IPS-20b (cell line): ENCODE data around the gene TKT.
"Not testable (repeated sequence)": the region's sequence is repeated elsewhere in the genome, so short reads cannot be mapped to it uniquely, and the experiment has no call there.

ENCODE experiments used
- H3K27ac ChIP-seq: one replicate; pipeline ENCODE4 v1.5.1; 2013; ENCODE audit warnings: low read length
- H3K27me3 ChIP-seq: 2 replicates; pipeline ENCODE4 v1.6.1; 2013; ENCODE audit warnings: mild to moderate bottlenecking, low read length, inconsistent platforms; ENCODE audit not compliant: insufficient read depth
- H3K36me3 ChIP-seq: 2 replicates; pipeline ENCODE4 v1.6.1; 2013; ENCODE audit warnings: low read depth, mild to moderate bottlenecking, inconsistent platforms, low read length, moderate library complexity; ENCODE audit not compliant: insufficient read depth
- H3K4me1 ChIP-seq: 2 replicates; pipeline ENCODE4 v1.6.1; 2013; ENCODE audit warnings: mild to moderate bottlenecking, control low read depth, inconsistent platforms, low read length, moderate library complexity; ENCODE audit not compliant: insufficient read depth
- H3K4me3 ChIP-seq: 2 replicates; pipeline ENCODE4 v1.5.1; 2013; ENCODE audit warnings: mild to moderate bottlenecking, low read length, inconsistent platforms
- H3K9ac ChIP-seq: 2 replicates; pipeline ENCODE4 v1.6.1; 2013; ENCODE audit warnings: low read depth, mild to moderate bottlenecking, inconsistent platforms, low read length, moderate library complexity
- H3K9me3 ChIP-seq: 2 replicates; pipeline ENCODE4 v1.6.1; 2013; ENCODE audit warnings: mild to moderate bottlenecking, low read depth, low read length, inconsistent platforms; ENCODE audit not compliant: insufficient read depth

The TKT gene

DNA sequence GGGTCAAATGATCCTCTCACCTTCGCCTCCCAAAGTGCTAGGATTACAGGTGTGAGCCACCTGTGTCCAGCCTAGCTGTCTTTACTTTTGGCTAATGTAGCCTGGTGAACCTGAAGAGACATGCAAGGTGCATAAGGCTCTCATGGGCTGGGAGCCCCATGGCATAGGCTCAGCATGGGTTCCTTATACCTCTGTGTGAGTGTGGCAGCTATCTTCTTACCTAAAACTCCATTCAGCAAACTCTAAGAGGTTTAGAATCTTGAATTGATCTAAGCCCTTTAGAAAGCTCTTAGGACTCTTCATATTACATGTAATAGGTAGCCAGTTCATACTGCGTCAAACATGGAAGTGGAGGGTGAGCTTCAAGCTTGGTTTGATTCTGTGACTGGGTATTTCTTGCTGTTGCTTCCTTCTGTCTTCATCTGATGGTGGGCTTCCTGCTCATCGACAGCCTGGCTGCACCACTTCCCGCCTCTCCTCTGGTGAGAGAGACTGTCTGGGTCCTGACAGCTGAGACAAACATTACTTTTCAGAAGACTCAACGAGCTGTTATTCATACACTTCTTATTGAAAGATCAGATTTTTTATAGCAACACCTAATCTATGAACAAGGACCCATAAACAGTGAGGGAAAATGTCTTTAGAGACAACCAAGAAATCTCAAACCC lies 19.2 kb upstream of the TKT start:
- no peaks in the 10 kb centered on the region for H3K36me3 ChIP-seq
- no peak overlapping the region for H3K27ac ChIP-seq
- H3K27me3 ChIP-seq: no peaks in the 10 kb centered on the region
- no peaks in the 10 kb centered on the region for H3K9me3 ChIP-seq
- H3K4me1 ChIP-seq: peaks cover 6% of the 10 kb centered on the region; the same call in 1 of the 2 replicates
- H3K9ac ChIP-seq: no peak overlapping the region
- no peak overlapping the region for H3K4me3 ChIP-seq

DNA sequence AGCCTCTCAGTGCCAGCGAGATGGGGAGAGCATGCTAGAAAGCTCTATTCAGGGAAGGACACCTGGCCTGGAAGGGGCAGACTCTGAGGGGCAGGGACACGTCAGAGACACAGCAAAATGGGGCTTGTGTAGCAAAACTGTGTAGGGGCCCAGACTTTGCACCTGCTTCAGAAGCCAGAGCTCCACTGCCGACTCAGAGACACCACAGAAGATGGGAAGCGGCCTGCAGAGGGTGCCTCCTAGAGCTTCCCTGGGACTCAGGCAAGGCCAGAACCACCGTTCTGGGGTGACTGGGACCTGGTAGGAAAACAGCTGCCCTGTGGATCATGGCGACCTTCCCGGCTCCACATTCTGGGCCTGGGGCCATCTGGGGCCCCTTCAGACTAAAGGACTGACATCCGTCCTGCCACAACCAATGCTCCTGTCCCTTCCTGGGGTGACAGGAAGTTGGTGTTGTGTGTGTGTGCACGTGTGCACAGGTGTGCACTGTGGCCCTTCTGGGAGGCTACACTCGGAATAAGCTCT lies 17.4 kb upstream of the TKT start:
- H3K4me3 ChIP-seq: no peak overlapping the region
- peaks cover 6% of the 10 kb centered on the region; the same call in 1 of the 2 replicates for H3K4me1 ChIP-seq
- H3K36me3 ChIP-seq: no peaks in the 10 kb centered on the region
- no peak overlapping the region for H3K27ac ChIP-seq
- H3K9me3 ChIP-seq: no peaks in the 10 kb centered on the region
- no peaks in the 10 kb centered on the region for H3K27me3 ChIP-seq
- no peak overlapping the region for H3K9ac ChIP-seq

DNA sequence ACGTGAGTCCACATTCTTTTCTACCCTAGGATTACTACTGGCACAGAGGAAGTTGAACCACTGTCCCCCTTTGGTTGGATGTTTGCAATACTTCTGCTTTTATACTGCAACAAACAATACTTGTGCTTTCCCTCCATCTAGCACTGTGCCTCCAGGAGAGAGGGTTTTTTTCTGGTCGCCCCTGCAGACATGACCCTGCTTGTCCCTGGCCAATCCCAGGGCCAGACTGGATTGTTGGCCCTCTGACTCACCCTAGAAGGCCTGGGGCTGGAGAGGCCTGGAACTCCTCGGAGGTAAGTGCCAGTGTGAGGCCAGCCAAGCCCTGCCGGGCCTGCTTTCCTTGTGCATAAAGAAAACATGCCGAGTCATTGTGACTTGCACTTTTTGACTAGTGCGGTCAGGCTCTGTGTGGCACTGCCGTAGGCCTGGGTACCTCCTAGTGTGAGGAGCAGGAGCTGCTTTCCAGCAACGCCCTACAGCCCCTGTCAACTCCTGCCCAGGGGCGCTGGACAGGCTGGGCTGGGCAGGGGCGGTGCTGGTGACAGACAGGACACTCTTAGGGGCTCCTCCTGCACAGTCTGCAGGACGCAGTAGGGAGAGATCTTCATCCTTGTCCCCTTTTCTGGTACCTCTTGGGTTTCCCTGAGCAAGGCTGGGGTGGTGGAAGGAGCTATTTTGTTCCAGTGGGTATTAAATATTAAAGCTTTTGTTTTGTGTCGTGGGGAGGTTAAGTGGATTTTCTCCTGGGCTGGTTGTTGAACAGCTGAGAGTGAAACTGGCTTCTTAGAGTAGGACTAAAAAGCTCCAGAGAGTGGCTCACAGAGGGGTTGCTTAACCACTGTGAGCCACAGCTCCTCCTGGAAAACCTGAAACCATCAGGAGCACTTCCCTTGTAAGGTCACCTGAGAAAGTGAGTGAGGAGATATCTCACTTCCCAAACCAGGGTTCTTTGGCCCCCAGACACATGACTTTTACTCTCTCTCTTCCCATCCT lies 14.4 kb upstream of the TKT start:
- H3K9ac ChIP-seq: peak overlapping the region; percentile 38
- H3K36me3 ChIP-seq: no peaks in the 10 kb centered on the region
- no peaks in the 10 kb centered on the region for H3K27me3 ChIP-seq
- no peaks in the 10 kb centered on the region for H3K9me3 ChIP-seq
- H3K4me3 ChIP-seq: no peak overlapping the region
- H3K4me1 ChIP-seq: peaks cover 6% of the 10 kb centered on the region; the same call in 1 of the 2 replicates
- peak overlapping the region; percentile 45 for H3K27ac ChIP-seq

DNA sequence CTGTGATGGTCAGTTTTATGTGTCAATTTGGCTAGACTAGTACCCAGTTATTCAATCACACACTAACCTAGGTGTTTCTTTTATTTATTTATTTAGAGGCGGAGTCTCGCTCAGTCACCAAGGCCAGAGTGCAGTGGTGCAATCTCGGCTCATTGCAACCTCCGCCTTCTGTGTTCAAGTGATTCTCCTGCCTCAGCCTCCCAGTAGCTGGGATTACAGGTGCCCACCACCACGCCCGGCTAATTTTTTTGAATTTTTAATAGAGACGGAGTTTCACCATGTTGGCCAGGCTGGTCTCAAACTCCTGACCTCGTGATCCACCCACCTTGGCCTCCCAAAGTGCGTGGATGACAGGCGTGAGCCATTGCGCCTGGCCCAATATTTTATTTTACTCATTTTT lies 13.4 kb upstream of the TKT start:
- H3K9me3 ChIP-seq, H3K36me3 ChIP-seq, H3K4me1 ChIP-seq, H3K27me3 ChIP-seq, H3K4me3 ChIP-seq: not testable (repeated sequence)
- H3K27ac ChIP-seq: peak overlapping the region; percentile 45
- peak overlapping the region; percentile 38; the same call in 1 of the 2 replicates for H3K9ac ChIP-seq

DNA sequence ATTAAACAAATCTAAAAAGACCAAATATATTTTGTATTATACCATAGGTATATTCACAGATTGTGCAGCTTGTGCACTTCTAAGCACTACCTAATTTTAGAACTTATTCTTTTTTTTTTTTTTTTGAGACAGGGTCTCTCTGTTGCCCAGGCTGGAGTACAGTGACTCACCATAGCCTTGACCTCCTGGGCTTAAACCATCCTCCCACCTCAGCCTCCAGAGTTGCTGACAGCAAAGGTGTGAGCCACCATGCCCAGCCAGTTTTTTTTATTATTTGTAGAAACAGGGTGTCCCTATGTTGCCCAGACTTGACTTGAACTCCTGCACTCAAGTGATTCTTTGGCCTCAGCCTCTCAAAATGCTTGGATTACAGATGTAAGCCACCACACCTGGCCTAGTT lies 11.9 kb upstream of the TKT start:
- H3K9me3 ChIP-seq: no peaks in the 10 kb centered on the region
- no peak overlapping the region for H3K4me3 ChIP-seq
- no peaks in the 10 kb centered on the region for H3K36me3 ChIP-seq
- peaks cover 6% of the 10 kb centered on the region; the same call in 1 of the 2 replicates for H3K4me1 ChIP-seq
- H3K9ac ChIP-seq: no peak overlapping the region
- no peak overlapping the region for H3K27ac ChIP-seq
- H3K27me3 ChIP-seq: no peaks in the 10 kb centered on the region

DNA sequence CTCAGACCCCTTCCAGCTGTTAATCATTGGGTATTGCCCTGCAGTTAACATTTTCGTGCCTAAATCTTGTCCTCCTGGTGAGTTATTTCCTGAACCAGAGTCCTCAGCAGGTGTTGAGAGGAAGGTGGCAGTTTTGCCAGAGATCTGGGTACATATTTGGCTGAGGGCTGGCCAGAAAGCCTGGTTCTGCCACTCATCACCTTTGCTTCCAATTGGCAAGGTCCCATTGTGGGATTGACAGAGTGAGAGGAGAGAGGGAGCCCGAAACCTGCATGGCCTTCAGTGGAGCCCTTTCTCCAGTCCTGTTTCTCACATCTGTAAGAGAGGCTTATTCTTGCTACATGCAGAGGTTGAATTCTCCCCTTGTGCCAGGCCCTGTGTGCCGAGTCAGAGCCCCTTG lies 8.9 kb upstream of the TKT start:
- H3K36me3 ChIP-seq: no peaks in the 10 kb centered on the region
- no peak overlapping the region; the same call in 1 of the 2 replicates for H3K9ac ChIP-seq
- no peak overlapping the region for H3K27ac ChIP-seq
- H3K4me1 ChIP-seq: peaks cover 7% of the 10 kb centered on the region
- H3K9me3 ChIP-seq: no peaks in the 10 kb centered on the region
- no peaks in the 10 kb centered on the region for H3K27me3 ChIP-seq
- no peak overlapping the region for H3K4me3 ChIP-seq

DNA sequence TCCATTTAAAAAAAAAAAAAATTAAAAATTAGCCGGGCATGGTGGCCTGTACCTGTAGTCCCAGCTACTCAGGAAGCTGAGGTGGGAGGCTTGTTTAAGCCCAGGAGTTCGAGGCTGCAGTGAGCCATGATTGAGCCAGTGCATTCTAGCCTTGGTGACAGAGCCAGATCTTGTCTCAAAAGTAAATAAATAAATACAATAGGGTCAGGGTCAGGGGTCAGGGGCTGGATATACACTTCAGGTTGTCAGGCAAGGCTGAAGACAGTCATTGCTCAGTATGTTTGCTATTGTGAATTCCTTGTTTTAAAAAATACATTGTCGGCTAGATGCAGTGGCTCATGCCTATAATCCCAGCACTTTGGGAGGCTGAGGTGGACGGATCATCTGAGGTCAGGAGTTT lies 8.1 kb upstream of the TKT start:
- peaks cover 15% of the 10 kb centered on the region for H3K4me1 ChIP-seq
- no peak overlapping the region for H3K27ac ChIP-seq
- H3K36me3 ChIP-seq: no peaks in the 10 kb centered on the region
- H3K27me3 ChIP-seq: no peaks in the 10 kb centered on the region
- H3K4me3 ChIP-seq: no peak overlapping the region
- H3K9me3 ChIP-seq: no peaks in the 10 kb centered on the region
- H3K9ac ChIP-seq: no peak overlapping the region

DNA sequence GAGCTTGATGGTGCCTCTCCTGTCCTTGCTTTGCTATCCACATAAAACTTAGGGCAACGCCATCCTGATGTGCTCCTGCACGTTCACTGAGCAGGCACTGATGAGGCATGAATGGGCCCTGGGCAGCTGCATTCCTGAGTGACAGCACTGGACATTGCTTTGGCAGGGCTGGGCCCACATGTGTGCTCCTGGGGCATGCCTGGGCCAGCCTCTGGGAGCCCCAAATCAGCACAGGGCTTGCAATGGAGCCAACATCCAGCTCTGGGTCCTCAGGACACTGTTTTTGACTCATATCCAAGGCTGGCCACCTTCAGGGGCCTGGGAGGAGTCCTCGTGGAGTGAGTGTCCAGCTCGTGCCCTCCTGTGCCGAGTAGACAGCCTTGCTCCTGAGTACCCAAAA lies 5.9 kb upstream of the TKT start:
- H3K4me1 ChIP-seq: peaks cover 22% of the 10 kb centered on the region
- 0 out of 2 replicates have a peak, but pooled peaks cover 9% of the 10 kb centered on the region for H3K27me3 ChIP-seq
- no peaks in the 10 kb centered on the region for H3K36me3 ChIP-seq
- H3K4me3 ChIP-seq: no peak overlapping the region
- H3K9ac ChIP-seq: no peak overlapping the region
- H3K27ac ChIP-seq: no peak overlapping the region
- H3K9me3 ChIP-seq: no peaks in the 10 kb centered on the region

DNA sequence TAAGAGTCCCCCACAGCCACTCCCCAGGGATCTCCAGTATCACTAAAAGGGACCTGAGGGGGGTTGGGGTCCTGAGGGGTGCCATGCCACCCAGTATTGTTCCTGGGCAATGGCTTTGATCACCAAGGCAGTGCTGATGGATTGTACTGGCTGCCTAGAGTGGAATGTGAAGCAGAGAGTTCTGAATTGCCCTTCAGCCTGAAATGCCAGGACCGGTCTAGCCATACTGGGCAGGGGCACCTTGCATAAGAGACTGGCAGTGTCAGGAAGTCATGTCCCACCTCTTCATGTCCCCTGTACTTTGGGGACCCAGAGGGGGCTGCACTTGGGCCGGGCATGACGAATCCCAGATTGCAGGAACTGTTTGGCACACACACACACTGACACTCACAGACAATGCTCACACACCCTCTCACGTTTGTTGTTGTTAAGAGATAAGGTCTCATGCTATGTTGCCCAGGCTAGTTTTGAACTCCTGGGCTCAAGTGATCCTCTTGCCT lies 4.5 kb upstream of the TKT start:
- no peak overlapping the region for H3K27ac ChIP-seq
- 0 out of 2 replicates have a peak, but pooled peaks cover 9% of the 10 kb centered on the region for H3K27me3 ChIP-seq

DNA sequence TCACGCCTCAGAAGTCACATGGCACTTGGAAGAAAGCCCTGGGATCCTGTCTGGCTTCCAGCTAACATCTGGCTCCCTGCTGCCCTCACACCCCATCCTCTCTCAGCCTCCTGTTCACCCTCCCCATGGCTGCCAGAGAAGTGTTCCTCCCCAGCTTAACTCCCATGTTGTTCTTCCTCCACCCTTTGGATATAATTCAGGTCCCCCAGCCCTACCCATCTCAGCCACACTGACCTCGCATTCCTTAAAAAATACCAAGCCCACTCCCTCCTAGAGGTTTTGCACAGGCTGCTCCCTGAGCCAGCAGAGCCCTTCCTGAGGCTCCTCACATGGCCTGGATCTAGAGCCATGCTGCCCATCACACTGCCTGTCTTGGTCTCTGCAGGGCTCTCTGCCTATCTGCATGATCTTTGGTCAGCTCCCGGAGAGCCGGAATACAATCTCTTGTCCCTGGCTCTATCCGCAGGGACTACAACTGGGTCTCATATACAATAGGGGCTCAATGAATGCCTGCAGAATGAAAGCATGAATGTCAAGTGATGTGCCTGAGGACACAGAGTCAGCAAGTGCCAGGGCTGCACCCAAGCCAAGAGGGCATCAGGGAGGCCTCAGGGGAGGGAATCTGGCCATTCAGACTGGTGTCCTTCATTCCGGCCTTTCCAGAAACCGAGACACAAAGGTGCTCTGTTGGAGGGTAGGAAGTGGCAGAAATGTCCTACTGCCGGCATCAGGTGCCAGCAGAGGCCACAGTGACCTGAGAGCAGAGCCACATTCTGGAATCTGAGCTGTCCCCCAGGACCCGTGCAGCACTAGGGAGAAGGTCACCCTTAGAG lies 3.8 kb upstream of the TKT start:
- Histone ChIP-seq H3K36me3 (no peaks in the 10 kb centered on the region), H3K4me3 (peak overlapping the region; percentile 33; the same call in 1 of the 2 replicates), H3K27me3 (0 out of 2 replicates have a peak, but pooled peaks cover 9% of the 10 kb centered on the region), H3K4me1 (peaks cover 22% of the 10 kb centered on the region), H3K27ac (peak overlapping the region; percentile 37), H3K9me3 (no peaks in the 10 kb centered on the region), H3K9ac (peak overlapping the region; percentile 53; the same call in 1 of the 2 replicates)

More for the DNA sequence above, 4.5 kb upstream of the TKT start:
- H3K9me3 ChIP-seq: no peaks in the 10 kb centered on the region
- no peaks in the 10 kb centered on the region for H3K36me3 ChIP-seq
- H3K9ac ChIP-seq: peak overlapping the region; percentile 13; the same call in 1 of the 2 replicates
- no peak overlapping the region for H3K4me3 ChIP-seq
- peaks cover 22% of the 10 kb centered on the region for H3K4me1 ChIP-seq
